Measurements from ENCODE around the gene OR10H1. TPM values are rescaled to one million over a fixed set of nuclear protein-coding genes. Genes with fewer than 3 reads are reported as not detected.
"Not testable (repeated sequence)": the region's sequence is repeated elsewhere in the genome, so short reads cannot be mapped to it uniquely, and the experiment has no call there.

OR10H1 gene
- total RNA-seq, 4 donors from 2014 or later = not detected

GRCh38 chr19:15859187-15859586, 43.7 kb upstream of the OR10H1 start:
- DNase-seq (ENCODE audit: low spot score in 2 of 2) = no peak
- H3K36me3 ChIP-seq = no peaks in the 10 kb centered on the region
- H3K27me3 ChIP-seq = peaks cover 16% of the 10 kb centered on the region
- 79% methylated on average over 6 of the region's 6 CpGs for WGBS
- no peak overlapping the region for H3K4me3 ChIP-seq
- H3K9me3 ChIP-seq = no peaks in the 10 kb centered on the region
- TF ChIP-seq CTCF (IDR thresholded peaks at IDR 0.05) (no peak), POLR2A (IDR thresholded peaks at IDR 0.05) (no peak), EP300 (IDR thresholded peaks at IDR 0.05) (no peak), POLR2AphosphoS5 (IDR thresholded peaks at IDR 0.05) (no peak)
- no peak overlapping the region for H3K27ac ChIP-seq
- no peaks in the 10 kb centered on the region for H3K4me1 ChIP-seq

GRCh38 chr19:15850385-15850784, 34.9 kb upstream of the OR10H1 start:
- no peaks in the 10 kb centered on the region for H3K4me1 ChIP-seq
- TF ChIP-seq CTCF (IDR thresholded peaks at IDR 0.05) (no peak), POLR2AphosphoS5 (IDR thresholded peaks at IDR 0.05) (no peak), EP300 (IDR thresholded peaks at IDR 0.05) (no peak), POLR2A (IDR thresholded peaks at IDR 0.05) (no peak)
- H3K36me3 ChIP-seq = no peaks in the 10 kb centered on the region
- no peaks in the 10 kb centered on the region for H3K9me3 ChIP-seq
- no peak overlapping the region for H3K27ac ChIP-seq
- H3K4me3 ChIP-seq = no peak overlapping the region
- WGBS = 79% methylated on average over 3 of the region's 3 CpGs
- H3K27me3 ChIP-seq = peaks cover 4% of the 10 kb centered on the region
- no peak for DNase-seq (ENCODE audit: low spot score in 2 of 2)

- Histone ChIP-seq H3K27ac (no peak overlapping the region), H3K36me3 (no peaks in the 10 kb centered on the region), H3K4me1 (no peaks in the 10 kb centered on the region), H3K27me3 (no peaks in the 10 kb centered on the region), H3K4me3 (no peak overlapping the region), H3K9me3 (no peaks in the 10 kb centered on the region)
- TF ChIP-seq POLR2AphosphoS5 (IDR thresholded peaks at IDR 0.05) (no peak), EP300 (IDR thresholded peaks at IDR 0.05) (no peak), CTCF (IDR thresholded peaks at IDR 0.05) (no peak), POLR2A (IDR thresholded peaks at IDR 0.05) (no peak)
- 95% methylated on average over 6 of the region's 6 CpGs for WGBS
- no peak for DNase-seq (ENCODE audit: low spot score in 2 of 2)
Measured at GRCh38 chr19:15846923-15847322, 31.5 kb upstream of the OR10H1 start.

- DNase-seq (ENCODE audit: low spot score in 2 of 2); H3K27ac ChIP-seq; H3K4me3 ChIP-seq; H3K36me3 ChIP-seq; H3K4me1 ChIP-seq; H3K27me3 ChIP-seq; H3K9me3 ChIP-seq: not testable (repeated sequence)
- WGBS = 50% methylated on average over 8 of the region's 8 CpGs
Measured at GRCh38 chr19:15843894-15844222, 28.4 kb upstream of the OR10H1 start.

GRCh38 chr19:15843203-15843893, 27.9 kb upstream of the OR10H1 start:
- no peak for DNase-seq (ENCODE audit: low spot score in 2 of 2)
- TF ChIP-seq POLR2A (IDR thresholded peaks at IDR 0.05) (no peak), POLR2AphosphoS5 (IDR thresholded peaks at IDR 0.05) (no peak), CTCF (IDR thresholded peaks at IDR 0.05) (no peak), EP300 (IDR thresholded peaks at IDR 0.05) (no peak)
- H3K27me3 ChIP-seq = no peaks in the 10 kb centered on the region
- no peaks in the 10 kb centered on the region for H3K36me3 ChIP-seq
- peaks cover 2% of the 10 kb centered on the region for H3K4me1 ChIP-seq
- WGBS = 33% methylated on average over 5 of the region's 5 CpGs
- no peak overlapping the region for H3K4me3 ChIP-seq
- H3K9me3 ChIP-seq = no peaks in the 10 kb centered on the region
- H3K27ac ChIP-seq = no peak overlapping the region

Measured in suprapubic skin (tissue), 4 donors.